ELR (cell line): ENCODE results near the gene NDP.
"Not testable (repeated sequence)": the region's sequence is repeated elsewhere in the genome, so short reads cannot be mapped to it uniquely, and the experiment has no call there.

Experiments used
- DNase-seq: peaks from one replicate; pipeline ENCODE4 v3.0.0-alpha.2; 2015; ENCODE audit warnings: low read depth

Gene NDP

DNA sequence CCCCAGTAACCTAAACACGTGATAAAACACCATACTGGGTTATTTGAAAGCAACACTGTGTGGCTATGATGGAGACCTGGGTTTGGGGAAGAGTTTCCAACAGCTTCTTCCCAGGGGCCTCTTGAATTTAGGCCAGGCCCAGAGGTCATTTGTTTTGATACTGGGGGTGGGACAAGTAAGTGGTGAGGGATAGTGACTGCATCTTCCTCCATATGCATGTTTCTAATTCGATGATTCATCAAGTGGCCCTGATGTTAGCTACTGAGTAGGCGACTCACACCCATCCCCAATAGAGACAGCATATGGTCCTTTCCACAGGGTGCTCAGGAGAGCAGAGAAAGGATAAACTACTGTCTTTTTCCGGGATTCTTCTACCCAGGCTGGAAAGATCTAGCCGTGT is 2.7 kb downstream of the NDP start:
- DNase-seq: peak; percentile 62

- peak; percentile 70 for DNase-seq
Measured at GRCh38 chrX:43969504-43970501, 3.4 kb downstream of the NDP start.

GRCh38 chrX:43968359-43968781 is 4.8 kb downstream of the NDP start:
- no peak for DNase-seq

GRCh38 chrX:43964936-43965335 is 8.3 kb downstream of the NDP start:
- DNase-seq: peak; percentile 58

DNA sequence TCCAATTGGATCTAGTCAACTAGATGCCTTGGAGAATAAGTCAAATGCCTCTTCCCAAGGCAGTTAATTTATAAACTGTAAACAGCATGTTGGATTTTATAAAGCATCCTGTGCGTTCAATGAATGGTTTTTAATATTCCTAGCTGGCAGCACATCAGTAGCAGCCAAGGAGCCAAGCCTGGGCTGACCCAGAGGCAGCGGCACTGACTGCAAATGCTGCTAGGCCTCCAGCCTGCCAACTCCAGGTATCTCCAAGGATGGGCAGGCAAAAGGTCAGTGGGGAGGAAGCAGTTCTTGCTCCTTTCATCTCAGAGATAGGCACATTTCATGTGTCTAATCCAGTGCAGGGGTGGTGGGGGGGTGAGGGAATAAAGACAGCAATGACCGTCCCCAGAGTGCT is 9.5 kb downstream of the NDP start:
- DNase-seq: no peak

GRCh38 chrX:43962636-43963035 is 10.6 kb downstream of the NDP start:
- no peak for DNase-seq

DNA sequence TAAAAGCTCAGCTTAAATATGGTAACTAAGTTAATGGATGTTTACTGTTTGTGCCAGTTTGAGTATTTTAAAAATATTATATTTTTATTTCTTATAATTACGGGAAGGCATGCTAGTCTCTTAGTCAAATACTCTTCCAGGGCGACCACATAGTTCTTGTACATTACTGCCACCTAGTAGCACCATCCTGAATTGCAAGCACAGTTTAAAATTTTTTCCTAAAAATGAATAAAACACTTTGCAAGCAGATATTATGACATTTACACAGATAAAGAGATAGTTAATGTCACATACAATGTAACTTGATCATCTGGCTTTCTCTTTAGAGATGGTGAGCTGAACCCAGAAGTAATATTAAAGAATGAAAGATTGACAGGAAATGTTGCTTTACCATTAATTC is 11.5 kb downstream of the NDP start:
- no peak for DNase-seq

DNA sequence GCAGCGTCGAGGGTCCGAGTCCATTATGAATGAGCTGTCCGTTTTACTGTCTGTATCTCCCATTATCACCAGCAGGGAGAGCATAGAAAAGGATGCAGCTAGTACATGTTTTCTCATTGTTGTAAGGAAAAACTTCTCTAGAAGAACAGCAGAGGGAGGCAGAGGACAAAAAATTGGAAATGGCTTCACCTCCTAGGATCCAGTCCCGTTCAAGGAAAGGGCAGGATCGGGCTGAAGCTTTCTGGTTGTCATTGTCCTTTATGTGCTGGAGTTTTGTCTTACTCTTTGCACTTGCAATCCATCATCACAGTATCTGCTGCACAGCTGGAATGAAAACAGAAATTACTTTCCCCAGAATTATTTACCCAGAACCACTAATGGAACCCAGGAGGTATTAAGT is 14.7 kb downstream of the NDP start:
- peak; percentile 79 for DNase-seq

GRCh38 chrX:43956034-43956433 is 17.2 kb downstream of the NDP start:
- DNase-seq: no peak

- DNase-seq: no peak
Measured at GRCh38 chrX:43953218-43953617, 20.0 kb downstream of the NDP start.

DNA sequence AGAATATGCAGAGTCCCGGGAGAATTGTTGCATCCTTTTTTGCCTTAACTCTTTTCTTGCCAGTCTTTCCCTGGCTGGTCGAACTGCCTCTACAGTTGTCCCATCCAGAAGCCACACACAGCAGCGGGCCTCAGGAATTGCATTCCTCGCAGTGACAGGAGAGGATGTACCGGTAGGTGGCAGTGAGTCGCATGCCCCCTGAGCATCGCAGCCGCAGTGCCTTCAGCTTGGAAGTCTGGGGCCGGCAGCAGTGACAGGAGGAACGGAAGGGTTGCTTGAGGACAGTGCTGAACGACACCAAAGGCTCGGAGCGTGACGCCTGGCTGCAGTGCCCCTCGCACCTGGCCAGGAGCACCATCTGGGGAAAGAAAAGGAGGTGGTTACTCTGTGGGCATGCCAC is 23.5 kb downstream of the NDP start:
- DNase-seq: no peak

DNA sequence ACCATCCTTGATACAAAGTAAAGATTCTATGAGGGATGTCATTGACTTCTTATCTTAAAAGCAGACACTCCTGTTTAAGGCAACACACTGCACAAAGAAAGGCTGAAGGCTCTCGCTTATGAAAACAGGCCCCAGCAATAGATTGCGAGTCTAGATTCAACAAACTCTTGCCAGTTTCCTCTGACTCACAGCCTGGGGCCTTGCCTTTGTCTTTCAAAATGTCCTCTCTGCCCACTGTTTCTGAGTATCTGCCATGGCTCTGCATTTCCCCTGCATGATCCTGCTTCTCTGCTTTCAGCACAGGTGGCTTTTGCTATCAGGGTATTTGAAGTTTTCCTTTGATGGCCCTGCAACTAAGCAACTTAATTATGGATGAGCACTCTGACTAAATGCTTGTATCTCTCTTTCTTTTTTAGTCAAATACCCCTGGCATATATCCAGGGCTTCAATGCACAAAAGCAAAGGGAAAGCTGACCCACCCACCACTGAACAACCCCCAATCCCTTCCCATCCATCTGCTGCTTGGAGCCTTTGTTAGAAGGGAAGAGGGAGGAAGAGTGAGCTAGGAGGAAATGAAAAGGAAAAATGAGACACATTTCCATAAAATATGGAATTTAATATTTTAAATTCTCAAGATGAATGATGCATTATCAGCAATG is 32.2 kb downstream of the NDP start:
- peak; percentile 33 for DNase-seq

DNA sequence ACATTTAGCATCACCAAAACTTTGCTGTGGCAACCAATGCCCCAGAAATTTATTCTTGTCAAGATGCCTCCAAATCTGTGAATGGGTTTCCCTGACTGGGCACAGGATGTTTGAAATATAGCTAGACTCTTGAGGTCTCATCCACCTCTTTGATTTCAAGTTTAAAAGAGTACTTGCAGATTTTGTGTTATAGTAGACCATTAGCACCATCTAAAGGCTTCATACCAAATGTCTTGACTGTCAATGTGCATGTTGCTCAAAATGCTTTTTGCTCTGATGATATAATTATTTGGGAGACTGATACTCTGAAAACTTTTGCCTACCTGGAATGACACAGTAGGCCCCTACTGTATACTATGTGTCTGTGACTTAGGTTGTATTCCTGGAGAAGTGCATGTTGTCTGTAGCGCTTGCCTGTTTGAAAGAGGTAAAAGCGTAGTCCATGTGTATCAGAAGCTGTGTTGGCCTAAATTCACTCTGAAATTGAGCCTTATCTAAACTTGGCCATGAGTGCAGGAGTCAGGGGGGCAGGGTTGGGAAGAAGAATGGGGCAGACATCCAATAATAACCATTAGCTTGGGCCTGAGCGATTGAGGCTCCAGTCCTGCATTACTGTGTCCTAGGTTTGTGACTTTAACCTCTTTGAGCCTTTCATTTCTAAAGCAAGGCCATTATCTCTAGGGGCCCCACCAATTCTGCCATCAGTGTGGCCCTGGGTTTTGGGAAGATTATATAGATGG is 33.8 kb downstream of the NDP start:
- DNase-seq: no peak

- DNase-seq: not testable (repeated sequence)
Measured at GRCh38 chrX:43922032-43922431, 51.2 kb downstream of the NDP start.

GRCh38 chrX:43910772-43911171 is 62.4 kb downstream of the NDP start:
- not testable (repeated sequence) for DNase-seq

GRCh38 chrX:43910012-43910411 is 63.2 kb downstream of the NDP start:
- no peak for DNase-seq

DNA sequence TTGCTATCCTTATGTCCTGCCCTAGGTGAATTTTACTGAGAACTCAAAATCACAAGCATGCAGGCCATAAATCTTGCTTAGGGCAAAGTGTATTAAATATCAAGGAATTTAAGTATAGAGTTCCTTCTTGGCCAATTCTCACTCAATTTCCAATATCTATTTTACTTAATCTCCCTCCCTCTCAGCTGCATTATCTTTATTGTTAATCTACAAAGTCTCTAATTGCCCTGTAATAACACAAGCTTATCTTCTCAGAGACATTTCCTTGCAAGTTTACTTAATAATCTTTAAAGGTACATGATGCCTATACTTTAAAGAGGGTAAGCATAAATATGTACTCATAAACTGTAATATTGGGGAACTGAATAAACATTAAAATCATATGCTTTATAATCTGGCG is 64.0 kb downstream of the NDP start:
- no peak for DNase-seq

GRCh38 chrX:43899878-43900815 is 73.0 kb downstream of the NDP start:
- DNase-seq: no peak
